HG03457 (cell line): Measurements from ENCODE around the gene STT3B.
A peak's percentile ranks its signal among the peaks of the same experiment; 100 is the strongest.

Source experiments
- ATAC-seq: cut with Tn5 transposase; IDR thresholded peaks from one replicate; pipeline ENCODE4 v1.9.1; 2021; ENCODE audit warnings: moderate number of reproducible peaks; ENCODE audit not compliant: unreplicated experiment

The STT3B gene

GRCh38 chr3:31546725-31547124 is 14.0 kb downstream of the STT3B start:
- ATAC-seq, result no peak

DNA sequence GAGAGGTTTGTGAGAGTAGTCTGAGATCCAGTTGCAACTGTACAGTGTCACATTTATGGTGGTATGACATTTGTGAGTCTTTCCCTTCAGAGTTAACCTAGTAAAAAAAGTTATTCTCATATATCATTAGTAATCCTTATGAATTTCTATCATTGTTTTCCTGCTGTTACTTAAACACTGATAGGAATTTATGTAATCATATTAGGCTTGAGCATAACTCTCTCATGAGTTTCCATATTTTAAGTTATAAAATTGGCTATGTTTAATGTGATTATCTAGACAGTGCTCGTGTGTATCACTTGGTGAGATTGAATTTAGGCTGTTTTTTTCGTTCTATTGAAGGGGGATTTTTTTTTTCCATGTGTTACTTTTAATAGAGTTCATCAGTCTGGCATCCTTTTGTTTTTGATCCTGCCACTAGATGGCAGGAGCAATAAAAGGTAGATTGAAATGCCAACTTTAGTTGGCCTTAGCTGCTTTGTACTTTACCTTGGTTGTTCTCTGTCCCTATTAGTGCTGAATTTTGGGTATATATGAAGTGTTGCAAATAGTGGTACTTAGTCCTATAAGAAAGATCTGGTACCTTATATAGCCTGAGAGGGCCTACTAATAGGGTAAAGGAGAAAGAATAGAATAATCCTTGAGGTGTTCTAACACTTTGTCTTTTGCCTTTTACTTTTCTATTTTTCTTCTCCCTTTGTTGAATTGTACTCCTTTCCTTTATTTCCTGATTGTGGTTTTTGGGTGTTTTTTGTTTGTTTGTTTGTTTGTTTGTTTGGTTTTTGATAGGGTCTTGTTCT is 17.9 kb downstream of the STT3B start:
- no peak for ATAC-seq

GRCh38 chr3:31551646-31552045 is 18.9 kb downstream of the STT3B start:
- no peak for ATAC-seq

GRCh38 chr3:31552103-31552502 is 19.4 kb downstream of the STT3B start:
- ATAC-seq, result no peak

DNA sequence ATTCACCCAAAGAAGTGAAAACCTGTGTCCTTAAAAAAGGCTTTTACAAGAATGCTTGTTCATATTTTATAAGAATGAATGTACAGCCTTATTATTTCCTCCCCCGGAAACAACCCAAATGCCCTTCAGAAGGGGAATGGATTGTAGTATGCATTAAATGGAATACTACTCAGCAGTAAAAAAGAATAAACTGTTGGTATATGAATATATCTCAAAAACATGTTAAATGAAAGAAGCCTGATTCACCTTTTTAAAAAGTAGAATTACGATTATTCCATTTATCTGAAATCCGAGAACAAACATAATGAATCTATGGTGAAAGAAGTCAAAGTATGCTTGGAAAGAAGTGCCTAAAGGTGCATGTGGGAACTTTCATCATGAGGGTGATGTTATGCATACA is 20.5 kb downstream of the STT3B start:
- ATAC-seq, result no peak

GRCh38 chr3:31555204-31555603 is 22.5 kb downstream of the STT3B start:
- no peak for ATAC-seq

- no peak for ATAC-seq
Observed at GRCh38 chr3:31559872-31560534, 27.3 kb downstream of the STT3B start.

DNA sequence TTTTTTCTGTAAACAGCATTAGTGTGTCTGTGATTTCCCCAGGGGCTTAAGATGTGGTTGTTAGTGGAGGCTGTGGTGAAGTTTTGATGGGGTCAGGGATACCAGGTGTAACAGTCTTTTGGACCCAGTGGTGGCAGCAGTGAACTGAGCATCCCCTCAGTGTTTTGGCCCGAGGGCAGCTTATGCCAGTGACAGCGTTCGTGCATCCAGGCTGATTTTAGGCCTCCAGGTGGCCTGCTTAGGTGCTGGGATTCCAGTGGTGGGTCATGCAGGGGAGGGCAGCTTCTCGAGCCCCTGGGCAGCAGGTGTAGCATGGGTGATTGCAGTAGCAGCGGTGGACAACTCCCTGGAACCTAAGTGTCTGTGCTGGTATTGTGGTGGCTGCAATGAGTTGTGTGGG is 29.2 kb downstream of the STT3B start:
- ATAC-seq, result no peak

DNA sequence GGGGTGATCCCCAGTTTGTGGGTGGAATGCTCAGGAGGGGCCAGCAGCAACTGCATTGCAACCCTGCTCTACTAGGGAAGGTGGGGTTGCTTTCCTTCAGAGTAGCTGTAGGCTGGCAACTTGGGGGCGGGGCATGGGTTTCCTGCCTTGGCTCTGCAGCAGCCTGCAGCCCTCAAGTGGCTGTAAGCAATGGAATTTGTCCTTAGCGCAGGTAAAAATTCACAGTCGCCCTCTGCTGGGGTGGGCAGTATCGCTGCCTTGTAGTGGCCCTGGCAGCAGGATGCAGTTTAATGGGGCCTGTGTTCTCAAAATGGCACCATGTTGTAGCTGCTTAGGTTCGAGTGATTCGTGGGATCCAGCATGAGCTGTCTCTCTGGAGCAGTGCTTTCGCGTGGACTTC is 29.8 kb downstream of the STT3B start:
- ATAC-seq, result no peak

DNA sequence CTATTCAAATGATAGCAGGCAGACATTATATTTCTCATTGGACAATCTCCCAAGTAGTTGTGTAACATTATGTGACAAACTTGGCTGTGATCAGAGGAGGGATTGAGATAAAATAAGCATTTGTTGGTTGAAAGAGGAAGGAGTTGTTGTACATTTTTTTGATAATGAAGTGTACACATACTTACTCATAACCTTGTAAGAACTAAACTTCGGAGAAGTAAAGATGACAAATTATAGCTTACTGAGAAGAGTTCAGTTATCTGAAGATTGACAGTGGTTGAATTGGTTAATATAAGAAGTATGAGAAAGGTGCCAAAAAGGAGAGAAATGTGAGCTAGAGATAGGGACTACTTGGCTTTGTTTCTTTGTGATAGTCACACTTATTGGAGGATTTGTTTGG is 32.6 kb downstream of the STT3B start:
- no peak for ATAC-seq

DNA sequence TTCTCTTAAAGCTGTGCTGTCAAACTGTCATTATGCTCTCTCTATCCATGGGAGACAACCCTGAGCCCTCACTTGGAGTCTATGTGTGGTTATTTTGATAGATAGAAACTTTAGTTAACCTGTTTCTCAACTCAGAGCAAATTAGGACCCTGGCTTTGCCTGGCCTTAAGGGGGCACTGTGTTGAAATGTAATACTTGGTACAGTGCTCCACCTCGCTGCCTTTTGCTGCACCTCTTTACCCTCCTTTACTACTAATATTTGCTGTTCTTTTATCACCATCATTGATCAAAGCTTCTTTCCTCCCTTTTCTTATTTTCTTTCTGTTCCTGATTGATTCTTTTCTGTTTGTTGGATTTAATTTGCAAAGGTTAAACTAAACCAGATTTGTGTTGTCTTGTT is 34.3 kb downstream of the STT3B start:
- ATAC-seq, result no peak

- no peak for ATAC-seq
Observed at GRCh38 chr3:31568649-31569048, 35.9 kb downstream of the STT3B start.

DNA sequence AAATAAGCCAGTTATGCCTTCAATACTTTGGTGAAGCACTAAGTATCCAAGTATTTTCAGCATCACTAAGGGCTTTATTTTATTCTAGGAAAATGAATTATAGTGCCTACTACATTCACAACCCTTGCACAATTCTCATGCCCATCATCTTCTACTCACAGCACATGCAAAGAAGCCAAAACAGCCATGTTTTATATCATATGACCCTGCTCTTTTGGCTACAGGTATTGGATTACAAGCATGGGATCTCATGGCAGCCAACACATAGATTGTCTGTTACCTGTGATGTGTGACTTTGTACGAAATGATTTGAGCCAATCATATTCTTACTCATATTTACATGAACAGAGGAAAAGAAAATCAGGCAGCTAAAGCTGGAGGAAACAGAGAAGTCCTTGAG is 38.6 kb downstream of the STT3B start:
- ATAC-seq, result no peak

DNA sequence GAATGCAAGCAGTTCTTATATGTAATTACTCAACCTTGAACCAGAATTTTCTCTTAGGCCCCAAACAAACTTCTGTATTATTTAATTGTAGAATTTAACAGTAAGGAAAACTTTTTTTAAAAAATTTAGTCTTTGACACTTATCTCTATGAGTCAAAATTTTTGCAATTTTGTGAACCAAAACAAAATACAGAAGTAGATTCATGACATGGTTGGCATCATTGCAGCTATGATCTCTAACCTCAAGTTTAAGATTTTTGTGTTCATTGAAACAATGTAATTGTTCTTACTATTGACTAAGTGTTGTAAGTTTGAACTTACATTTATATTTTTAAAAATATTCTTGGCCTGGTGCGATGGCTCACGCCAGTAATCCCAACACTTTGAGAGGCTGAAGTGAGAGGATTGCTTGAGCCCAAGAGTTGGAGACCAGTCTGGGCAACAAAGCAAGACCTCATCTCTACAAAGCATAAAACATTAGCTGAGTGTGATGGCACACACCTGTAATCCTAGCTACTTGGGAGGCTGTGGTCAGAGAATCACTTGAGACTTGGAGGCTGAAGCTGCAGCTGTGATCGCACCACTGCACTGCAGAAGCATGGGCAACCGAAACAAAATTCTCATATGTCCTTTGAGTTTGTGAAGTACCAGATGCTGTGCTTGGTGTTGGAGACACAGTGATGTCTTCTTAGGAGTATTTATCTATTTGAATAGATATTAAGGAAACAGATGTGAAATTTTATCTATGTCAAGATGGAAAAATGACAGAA is 39.7 kb downstream of the STT3B start:
- ATAC-seq, result no peak

GRCh38 chr3:31573036-31573779 is 40.5 kb downstream of the STT3B start:
- peak; percentile 38 for ATAC-seq

DNA sequence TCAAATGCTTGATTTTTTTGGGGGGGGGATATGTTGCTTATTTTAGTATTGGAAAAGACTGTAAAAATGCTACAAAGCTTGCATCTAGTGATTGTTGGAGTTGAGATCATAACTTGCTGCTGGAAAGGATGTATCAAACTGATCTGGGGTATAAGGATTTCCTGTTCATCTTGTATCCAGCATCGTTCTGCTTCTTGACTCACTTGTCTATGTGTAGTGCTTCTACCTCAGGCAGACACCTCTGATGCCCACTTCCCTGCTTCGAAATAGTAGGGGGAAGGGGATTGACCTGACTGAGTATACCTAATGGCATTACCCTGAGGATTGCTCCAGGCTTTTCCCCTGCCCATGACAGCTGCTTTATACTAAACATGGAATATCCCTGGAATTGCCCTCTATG is 42.7 kb downstream of the STT3B start:
- ATAC-seq, result no peak

GRCh38 chr3:31576521-31576920 is 43.8 kb downstream of the STT3B start:
- no peak for ATAC-seq

- ATAC-seq, result no peak
Observed at GRCh38 chr3:31577232-31577631, 44.5 kb downstream of the STT3B start.

DNA sequence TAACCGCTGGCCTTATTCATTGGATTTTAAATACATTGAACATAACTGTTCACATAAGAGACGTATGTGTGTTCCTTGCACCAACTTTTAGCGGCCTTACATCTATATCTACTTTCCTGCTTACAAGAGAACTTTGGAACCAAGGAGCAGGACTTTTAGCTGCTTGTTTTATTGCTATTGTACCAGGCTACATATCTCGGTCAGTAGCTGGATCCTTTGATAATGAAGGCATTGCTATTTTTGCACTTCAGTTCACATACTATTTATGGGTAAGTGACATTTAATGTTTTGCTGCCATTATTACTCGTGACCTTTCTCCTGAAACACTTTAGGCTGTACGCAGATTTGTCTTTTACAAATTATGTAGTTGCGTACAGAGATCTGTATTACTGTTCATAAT is 47.1 kb downstream of the STT3B start:
- no peak for ATAC-seq

GRCh38 chr3:31580645-31581044 is 47.9 kb downstream of the STT3B start:
- ATAC-seq, result no peak

- ATAC-seq, result no peak
Observed at GRCh38 chr3:31581660-31582059, 48.9 kb downstream of the STT3B start.
